HepG2 (cell line): ENCODE results near the gene CD101. TPM values are rescaled to one million over a fixed set of nuclear protein-coding genes. Genes with fewer than 3 reads are reported as not detected.

Experiments
- KDM1A ChIP-seq: IDR thresholded peaks from 2 replicates; pipeline ENCODE4 v1.6.1; 2016; ENCODE audit warnings: missing compliant biosample characterization
- MTF1 ChIP-seq: sonication (generic); formaldehyde crosslinking; IDR thresholded peaks from 2 replicates; pipeline ENCODE4 v1.5.0; 2020; ENCODE audit warnings: missing genetic modification reagents
- REXO4 ChIP-seq: sonication (generic); formaldehyde crosslinking; IDR thresholded peaks from 2 replicates; pipeline ENCODE4 v1.8.0; 2022; ENCODE audit warnings: missing genetic modification reagents, mild to moderate bottlenecking, borderline replicate concordance
- SP140L ChIP-seq: sonication (generic); formaldehyde crosslinking; IDR thresholded peaks from 2 replicates; pipeline ENCODE4 v1.4.0; 2020; ENCODE audit warnings: missing genetic modification reagents, borderline replicate concordance
- ZNF282 ChIP-seq: fragments of 450-650 bp; IDR thresholded peaks from 2 replicates; pipeline ENCODE4 v1.6.1; 2018; ENCODE audit not compliant: partially characterized antibody
- ZNF572 ChIP-seq: sonication (generic); formaldehyde crosslinking; IDR thresholded peaks from 2 replicates; pipeline ENCODE4 v1.5.1; 2020; ENCODE audit warnings: mild to moderate bottlenecking, missing genetic modification reagents
- ZNF598 ChIP-seq: sonication (generic); formaldehyde crosslinking; IDR thresholded peaks from 2 replicates; pipeline ENCODE4 v1.5.1; 2020; ENCODE audit warnings: mild to moderate bottlenecking, missing genetic modification reagents, borderline replicate concordance
- polyA plus RNA-seq, 8 experiments: library from polyadenylated mRNA; depleted of rRNA in 3 of 8; stranded (reverse) in 7 of 8; unstranded in 1 of 8; fragments of >200 nt; fragmentation: Illumina TruSeq in 4 of 8; extraction: Trizol in 4 of 8; gene quantifications; 2 replicates each; pipeline versions ENCODE4 v1.2.1 to v1.2.3, GENCODE V29; 2011 to 2016; ENCODE audit warnings: low read depth in 4 of 8, missing spikeins in 1 of 8, mixed read lengths in 1 of 8; ENCODE audit not compliant: insufficient read depth in 1 of 8
- total RNA-seq, 5 experiments: library from RNA; depleted of rRNA; stranded (reverse); fragments of >200 nt; fragmentation: Illumina TruSeq; extraction: Trizol; gene quantifications; 2 replicates each; pipeline ENCODE4 v1.2.3, GENCODE V29; 2016; ENCODE audit warnings: low read depth in 1 of 5
- TF ChIP-seq, protein P1 (sequence below), 2 experiments: fragments of 450-650 bp in 1 of 2; sonication (generic) in 1 of 2; formaldehyde crosslinking in 1 of 2; IDR thresholded peaks; 2 replicates each; pipeline versions ENCODE4 v1.6.1 to v1.8.0; 2016 to 2022; ENCODE audit warnings: antibody characterized with exemption in 1 of 2, mild to moderate bottlenecking in 1 of 2, missing genetic modification reagents in 1 of 2
- TF ChIP-seq, protein P2 (sequence below): IDR thresholded peaks from 2 replicates; pipeline ENCODE4 v1.6.1; 2016; ENCODE audit warnings: missing genetic modification reagents, missing compliant biosample characterization
- TF ChIP-seq, protein P3 (sequence below): sonication (generic); formaldehyde crosslinking; conservative IDR thresholded peaks from 2 replicates; pipeline ENCODE4 v1.8.0; 2022; ENCODE audit warnings: missing genetic modification reagents
- TF ChIP-seq, protein P4 (sequence below): sonication (generic); formaldehyde crosslinking; IDR thresholded peaks from 2 replicates; pipeline ENCODE4 v1.4.0; 2020; ENCODE audit warnings: missing genetic modification reagents
- TF ChIP-seq, protein P5 (sequence below): sonication (generic); formaldehyde crosslinking; IDR thresholded peaks from 2 replicates; pipeline ENCODE4 v1.4.0; 2020; ENCODE audit warnings: missing genetic modification reagents

Gene CD101
- total and polyA plus RNA-seq, 2 of the 13 experiments (the other 11 are each of a cell fraction or from before 2014, with no cell fraction given) = 0.05 to 0.09 TPM

DNA sequence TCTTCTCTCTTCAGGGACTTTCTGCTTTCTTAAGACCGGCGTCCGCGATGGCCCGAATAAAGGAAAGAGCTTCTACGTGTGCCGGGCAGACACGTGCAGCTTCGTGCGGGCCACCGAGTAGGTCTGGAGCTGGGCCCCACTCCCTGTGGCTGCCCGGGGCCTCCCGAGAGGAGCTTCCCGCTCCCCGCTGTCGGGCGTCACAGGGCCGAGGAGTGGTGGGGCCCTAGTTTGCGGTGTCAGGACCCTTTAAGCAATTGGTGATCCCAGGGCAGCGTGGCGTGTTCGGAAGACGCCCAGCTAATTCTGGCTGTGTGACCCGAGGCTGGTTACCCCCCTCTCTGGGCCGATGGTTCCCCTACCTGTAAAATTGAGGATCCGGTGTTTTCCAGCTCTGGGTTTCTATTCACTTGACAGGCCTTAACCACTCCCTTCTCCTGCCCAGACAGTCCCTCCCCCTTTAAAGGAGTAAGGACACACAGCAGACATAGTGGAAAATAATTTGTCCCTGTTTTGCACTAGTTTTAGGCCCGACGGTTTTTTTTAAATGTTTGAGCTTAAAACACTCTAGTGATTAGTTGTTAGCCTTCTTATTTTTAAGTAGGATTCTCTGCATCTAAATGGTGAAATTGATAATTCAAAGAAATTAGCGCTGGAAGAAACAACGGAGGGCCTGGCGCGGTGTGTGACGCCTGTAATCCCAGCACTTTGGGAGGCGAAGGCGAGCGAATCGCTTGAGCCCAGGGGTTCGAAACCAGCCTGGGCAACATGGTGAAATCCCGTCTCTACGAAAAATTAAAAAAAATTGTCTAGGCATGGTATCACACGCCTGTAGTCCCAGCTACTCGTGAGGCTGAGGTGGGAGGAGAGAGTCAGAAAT lies 59.1 kb downstream of the CD101 start (continued):
- TF ChIP-seq, protein P1, sequence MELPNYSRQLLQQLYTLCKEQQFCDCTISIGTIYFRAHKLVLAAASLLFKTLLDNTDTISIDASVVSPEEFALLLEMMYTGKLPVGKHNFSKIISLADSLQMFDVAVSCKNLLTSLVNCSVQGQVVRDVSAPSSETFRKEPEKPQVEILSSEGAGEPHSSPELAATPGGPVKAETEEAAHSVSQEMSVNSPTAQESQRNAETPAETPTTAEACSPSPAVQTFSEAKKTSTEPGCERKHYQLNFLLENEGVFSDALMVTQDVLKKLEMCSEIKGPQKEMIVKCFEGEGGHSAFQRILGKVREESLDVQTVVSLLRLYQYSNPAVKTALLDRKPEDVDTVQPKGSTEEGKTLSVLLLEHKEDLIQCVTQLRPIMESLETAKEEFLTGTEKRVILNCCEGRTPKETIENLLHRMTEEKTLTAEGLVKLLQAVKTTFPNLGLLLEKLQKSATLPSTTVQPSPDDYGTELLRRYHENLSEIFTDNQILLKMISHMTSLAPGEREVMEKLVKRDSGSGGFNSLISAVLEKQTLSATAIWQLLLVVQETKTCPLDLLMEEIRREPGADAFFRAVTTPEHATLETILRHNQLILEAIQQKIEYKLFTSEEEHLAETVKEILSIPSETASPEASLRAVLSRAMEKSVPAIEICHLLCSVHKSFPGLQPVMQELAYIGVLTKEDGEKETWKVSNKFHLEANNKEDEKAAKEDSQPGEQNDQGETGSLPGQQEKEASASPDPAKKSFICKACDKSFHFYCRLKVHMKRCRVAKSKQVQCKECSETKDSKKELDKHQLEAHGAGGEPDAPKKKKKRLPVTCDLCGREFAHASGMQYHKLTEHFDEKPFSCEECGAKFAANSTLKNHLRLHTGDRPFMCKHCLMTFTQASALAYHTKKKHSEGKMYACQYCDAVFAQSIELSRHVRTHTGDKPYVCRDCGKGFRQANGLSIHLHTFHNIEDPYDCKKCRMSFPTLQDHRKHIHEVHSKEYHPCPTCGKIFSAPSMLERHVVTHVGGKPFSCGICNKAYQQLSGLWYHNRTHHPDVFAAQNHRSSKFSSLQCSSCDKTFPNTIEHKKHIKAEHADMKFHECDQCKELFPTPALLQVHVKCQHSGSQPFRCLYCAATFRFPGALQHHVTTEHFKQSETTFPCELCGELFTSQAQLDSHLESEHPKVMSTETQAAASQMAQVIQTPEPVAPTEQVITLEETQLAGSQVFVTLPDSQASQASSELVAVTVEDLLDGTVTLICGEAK (IDR thresholded peaks at IDR 0.05) = no peak
- TF ChIP-seq, protein P1 (CRISPR knock-in tag; IDR thresholded peaks at IDR 0.05) = no peak
- TF ChIP-seq ZNF572 (CRISPR knock-in tag) = no peak
- TF ChIP-seq, protein P2, sequence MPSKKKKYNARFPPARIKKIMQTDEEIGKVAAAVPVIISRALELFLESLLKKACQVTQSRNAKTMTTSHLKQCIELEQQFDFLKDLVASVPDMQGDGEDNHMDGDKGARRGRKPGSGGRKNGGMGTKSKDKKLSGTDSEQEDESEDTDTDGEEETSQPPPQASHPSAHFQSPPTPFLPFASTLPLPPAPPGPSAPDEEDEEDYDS (CRISPR knock-in tag) = no peak
- TF ChIP-seq ZNF282 = no peak
- TF ChIP-seq KDM1A (CRISPR knock-in tag) = peak; percentile 21; the same call in 1 of the 2 replicates
- no peak for TF ChIP-seq SP140L (CRISPR knock-in tag)
- TF ChIP-seq, protein P3, sequence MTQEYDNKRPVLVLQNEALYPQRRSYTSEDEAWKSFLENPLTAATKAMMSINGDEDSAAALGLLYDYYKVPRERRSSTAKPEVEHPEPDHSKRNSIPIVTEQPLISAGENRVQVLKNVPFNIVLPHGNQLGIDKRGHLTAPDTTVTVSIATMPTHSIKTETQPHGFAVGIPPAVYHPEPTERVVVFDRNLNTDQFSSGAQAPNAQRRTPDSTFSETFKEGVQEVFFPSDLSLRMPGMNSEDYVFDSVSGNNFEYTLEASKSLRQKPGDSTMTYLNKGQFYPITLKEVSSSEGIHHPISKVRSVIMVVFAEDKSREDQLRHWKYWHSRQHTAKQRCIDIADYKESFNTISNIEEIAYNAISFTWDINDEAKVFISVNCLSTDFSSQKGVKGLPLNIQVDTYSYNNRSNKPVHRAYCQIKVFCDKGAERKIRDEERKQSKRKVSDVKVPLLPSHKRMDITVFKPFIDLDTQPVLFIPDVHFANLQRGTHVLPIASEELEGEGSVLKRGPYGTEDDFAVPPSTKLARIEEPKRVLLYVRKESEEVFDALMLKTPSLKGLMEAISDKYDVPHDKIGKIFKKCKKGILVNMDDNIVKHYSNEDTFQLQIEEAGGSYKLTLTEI (CRISPR knock-in tag) = no peak
- TF ChIP-seq, protein P4, sequence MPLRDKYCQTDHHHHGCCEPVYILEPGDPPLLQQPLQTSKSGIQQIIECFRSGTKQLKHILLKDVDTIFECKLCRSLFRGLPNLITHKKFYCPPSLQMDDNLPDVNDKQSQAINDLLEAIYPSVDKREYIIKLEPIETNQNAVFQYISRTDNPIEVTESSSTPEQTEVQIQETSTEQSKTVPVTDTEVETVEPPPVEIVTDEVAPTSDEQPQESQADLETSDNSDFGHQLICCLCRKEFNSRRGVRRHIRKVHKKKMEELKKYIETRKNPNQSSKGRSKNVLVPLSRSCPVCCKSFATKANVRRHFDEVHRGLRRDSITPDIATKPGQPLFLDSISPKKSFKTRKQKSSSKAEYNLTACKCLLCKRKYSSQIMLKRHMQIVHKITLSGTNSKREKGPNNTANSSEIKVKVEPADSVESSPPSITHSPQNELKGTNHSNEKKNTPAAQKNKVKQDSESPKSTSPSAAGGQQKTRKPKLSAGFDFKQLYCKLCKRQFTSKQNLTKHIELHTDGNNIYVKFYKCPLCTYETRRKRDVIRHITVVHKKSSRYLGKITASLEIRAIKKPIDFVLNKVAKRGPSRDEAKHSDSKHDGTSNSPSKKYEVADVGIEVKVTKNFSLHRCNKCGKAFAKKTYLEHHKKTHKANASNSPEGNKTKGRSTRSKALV (CRISPR knock-in tag) = no peak
- TF ChIP-seq, protein P5, sequence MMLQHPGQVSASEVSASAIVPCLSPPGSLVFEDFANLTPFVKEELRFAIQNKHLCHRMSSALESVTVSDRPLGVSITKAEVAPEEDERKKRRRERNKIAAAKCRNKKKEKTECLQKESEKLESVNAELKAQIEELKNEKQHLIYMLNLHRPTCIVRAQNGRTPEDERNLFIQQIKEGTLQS (CRISPR knock-in tag) = no peak
- TF ChIP-seq REXO4 (CRISPR knock-in tag) = no peak
- no peak; the same call in 1 of the 2 replicates for TF ChIP-seq MTF1 (CRISPR knock-in tag)
- TF ChIP-seq ZNF598 (CRISPR knock-in tag) = no peak
